ENCODE data around the gene LRRC18. TPM values are rescaled to one million over a fixed set of nuclear protein-coding genes. Genes with fewer than 3 reads are reported as not detected.

Gene LRRC18
- total and polyA plus RNA-seq, 2 donors (not counting 3 experiments of a cell fraction or from before 2014, with no cell fraction given), result not detected

GRCh38 chr10:48970046-48970445, 30.4 kb upstream of the LRRC18 start:
- H3K27ac ChIP-seq (ENCODE audit: insufficient read depth, low read depth, low read length), result no peak overlapping the region
- DNase-seq (ENCODE audit: low read depth, low spot score) (no peak), FAIRE-seq (no peak)
- CTCF ChIA-PET, result no interaction called here
- H3K4me2 ChIP-seq (ENCODE audit: insufficient read depth, low read length), result no peak overlapping the region
- H3K4me1 ChIP-seq (ENCODE audit: control insufficient read depth, extremely low read depth, insufficient read depth, low read length), result no peaks in the 10 kb centered on the region
- H3K27me3 ChIP-seq (ENCODE audit: control insufficient read depth in 2 of 2, insufficient read depth in 2 of 2, low read length in 2 of 2), result no peaks in the 10 kb centered on the region
- no peaks in the 10 kb centered on the region for H3K79me2 ChIP-seq (ENCODE audit: control insufficient read depth, insufficient read depth, low read length)
- no TSS peak for BruUV-seq (replicated peaks)
- H3K9ac ChIP-seq (replicated peaks; ENCODE audit: extremely low read depth, insufficient read depth, low read length), result no peak overlapping the region
- no peak overlapping the region for H2AFZ ChIP-seq (ENCODE audit: low read depth, low read length)
- no peak for TF ChIP-seq CTCF (IDR thresholded peaks at IDR 0.05; ENCODE audit: extremely low read depth in 1 of 2, insufficient read depth in 1 of 2, low read depth in 1 of 2, low read length in 2 of 2)
- TF ChIP-seq GATA2 (IDR thresholded peaks at IDR 0.05; ENCODE audit: insufficient read depth, insufficient read length, low read depth, low read length), result no peak
- TF ChIP-seq POLR2AphosphoS5 (IDR thresholded peaks at IDR 0.05; ENCODE audit: insufficient read depth, low read depth, low read length), result no peak
- no peak for TF ChIP-seq POLR2A (IDR thresholded peaks at IDR 0.05; ENCODE audit: low read depth, low read length)
- no peak for TF ChIP-seq MAX (IDR thresholded peaks at IDR 0.05; ENCODE audit: insufficient read depth, insufficient read length)
- TF ChIP-seq MYC (IDR thresholded peaks at IDR 0.05; ENCODE audit: low read depth, low read length), result no peak
- TF ChIP-seq EZH2 (IDR thresholded peaks at IDR 0.05; ENCODE audit: borderline replicate concordance, low read depth, low read length, severe bottlenecking), result no peak
- no peak for TF ChIP-seq JUN (IDR thresholded peaks at IDR 0.05; ENCODE audit: borderline replicate concordance, insufficient read depth, insufficient read length, low read depth)
- no peak for TF ChIP-seq FOS (IDR thresholded peaks at IDR 0.05; ENCODE audit: borderline replicate concordance, insufficient read depth, low read length)
- no peaks in the 10 kb centered on the region for H3K36me3 ChIP-seq (ENCODE audit: control insufficient read depth in 2 of 2, extremely low read depth in 1 of 2, insufficient read depth in 2 of 2, low read length in 2 of 2)
- H3K4me3 ChIP-seq (replicated peaks in 1 of 3; ENCODE audit: insufficient read depth in 1 of 3, low read depth in 1 of 3, low read length in 3 of 3), result no peak overlapping the region
- no peaks in the 10 kb centered on the region for H3K9me3 ChIP-seq (replicated peaks; ENCODE audit: control insufficient read depth, insufficient read depth, low read length)
- no peaks in the 10 kb centered on the region for H4K20me1 ChIP-seq (replicated peaks; ENCODE audit: control insufficient read depth, extremely low read depth, insufficient read depth, low read length)
- no peaks in the 10 kb centered on the region for H3K9me1 ChIP-seq (replicated peaks; ENCODE audit: control insufficient read depth, extremely low read depth, insufficient read depth, low read length)
- intact Hi-C loops (cut with micrococcal nuclease), result no loop called here
- dilution Hi-C loops (cut with MboI; ENCODE audit: extremely low pct_ligation_motif_present, low sequenced_read_pairs), result no loop called here
- POLR2A ChIA-PET, result no interaction called here
